GM21786 (cell line): ENCODE measurements around the gene GRN.

Experiments
- ATAC-seq: cut with Tn5 transposase; IDR thresholded peaks from one replicate; pipeline ENCODE4 v1.9.1; 2021; ENCODE audit not compliant: unreplicated experiment

GRN gene

DNA sequence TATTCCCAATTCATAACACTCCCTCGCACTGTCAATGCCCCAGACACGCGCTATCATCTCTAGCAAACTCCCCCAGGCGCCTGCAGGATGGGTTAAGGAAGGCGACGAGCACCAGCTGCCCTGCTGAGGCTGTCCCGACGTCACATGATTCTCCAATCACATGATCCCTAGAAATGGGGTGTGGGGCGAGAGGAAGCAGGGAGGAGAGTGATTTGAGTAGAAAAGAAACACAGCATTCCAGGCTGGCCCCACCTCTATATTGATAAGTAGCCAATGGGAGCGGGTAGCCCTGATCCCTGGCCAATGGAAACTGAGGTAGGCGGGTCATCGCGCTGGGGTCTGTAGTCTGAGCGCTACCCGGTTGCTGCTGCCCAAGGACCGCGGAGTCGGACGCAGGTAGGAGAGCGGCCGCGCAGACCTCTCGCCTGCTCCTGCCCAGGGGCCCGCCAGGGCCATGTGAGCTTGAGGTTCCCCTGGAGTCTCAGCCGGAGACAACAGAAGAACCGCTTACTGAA, at the start of gene GRN:
Gene GRN (plus strand): TSS at position 364 of the 515 bp plus-strand sequence. CDS start 3,863 bp downstream, outside the sequence.
- ATAC-seq: peak; percentile 55

DNA sequence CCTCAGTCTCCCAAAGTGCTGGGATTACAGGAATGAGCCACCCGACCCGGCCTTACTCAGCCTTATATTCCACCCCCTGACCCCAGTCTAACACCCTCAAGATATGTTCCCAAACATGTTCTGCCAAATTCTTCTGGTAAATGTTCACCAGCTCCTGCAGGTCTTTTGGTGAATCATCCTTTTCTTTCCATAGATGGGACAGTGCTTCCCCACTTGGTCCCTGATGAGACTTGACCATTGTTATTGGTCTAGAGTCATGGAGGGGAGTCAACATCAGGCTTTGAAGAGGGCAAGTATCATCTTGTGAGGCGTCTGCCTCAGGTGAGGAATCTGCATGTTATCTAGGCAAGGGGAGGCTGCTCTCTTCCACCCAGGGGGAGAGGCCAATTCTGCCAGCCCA, 47.1 kb upstream of the GRN start:
- ATAC-seq: no peak

DNA sequence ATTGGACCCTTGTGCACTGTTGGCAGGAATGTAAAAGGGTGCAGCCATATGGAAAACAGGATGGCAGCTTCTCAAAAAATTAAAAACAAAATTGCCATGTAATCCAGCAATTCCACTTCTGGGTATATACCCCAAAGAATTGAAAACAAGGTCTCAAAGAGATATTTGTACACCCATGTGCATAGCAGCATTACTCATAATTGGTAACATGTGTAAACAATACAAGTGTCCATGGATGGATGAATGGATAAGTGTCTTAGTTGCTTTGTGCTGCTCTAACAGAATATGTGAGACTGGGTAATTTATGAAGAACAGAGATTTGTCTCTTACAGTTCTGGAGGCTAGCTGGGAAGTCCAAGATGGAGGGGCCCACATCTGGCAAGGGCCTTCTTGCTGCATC, 40.5 kb upstream of the GRN start:
- ATAC-seq: no peak

DNA sequence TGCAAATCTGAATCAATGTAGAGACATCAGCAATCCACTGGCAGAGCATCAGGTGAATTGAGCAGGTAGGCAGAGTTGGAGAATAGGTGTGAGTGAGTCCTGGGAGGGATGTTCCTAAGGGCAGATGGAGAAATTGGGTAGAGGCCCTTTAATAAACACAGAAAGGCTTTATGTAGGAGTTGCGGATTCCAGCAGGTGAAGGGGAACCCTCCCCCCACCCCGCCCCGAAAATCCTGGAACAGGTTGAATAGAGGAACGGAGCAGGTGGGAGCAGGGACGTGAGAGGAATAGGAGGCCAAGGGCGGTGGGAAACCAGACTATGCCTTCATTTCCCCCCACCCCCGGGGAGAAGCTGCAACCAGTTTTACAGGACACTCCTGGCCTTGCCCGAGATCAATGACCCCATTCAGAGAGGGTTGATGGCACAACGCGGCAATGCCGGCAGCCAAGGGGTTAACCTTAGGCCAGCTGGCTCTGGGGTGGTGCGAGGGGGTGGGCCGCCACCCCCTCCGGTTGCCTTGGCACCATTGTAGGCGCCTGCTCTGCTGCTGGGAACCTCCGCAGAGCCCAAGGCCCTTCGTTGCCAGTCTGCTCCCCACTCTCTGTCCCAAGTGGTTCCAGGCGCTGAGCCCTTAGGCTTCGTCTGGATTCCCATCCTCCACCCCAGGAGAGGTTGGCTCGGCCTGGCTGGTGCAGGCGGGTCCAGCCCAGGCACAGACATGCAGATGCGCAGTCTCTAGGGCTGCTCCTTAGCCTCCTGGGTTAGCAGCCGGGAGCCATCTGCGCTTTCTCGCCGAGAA, 37.5 kb upstream of the GRN start:
- ATAC-seq: no peak

DNA sequence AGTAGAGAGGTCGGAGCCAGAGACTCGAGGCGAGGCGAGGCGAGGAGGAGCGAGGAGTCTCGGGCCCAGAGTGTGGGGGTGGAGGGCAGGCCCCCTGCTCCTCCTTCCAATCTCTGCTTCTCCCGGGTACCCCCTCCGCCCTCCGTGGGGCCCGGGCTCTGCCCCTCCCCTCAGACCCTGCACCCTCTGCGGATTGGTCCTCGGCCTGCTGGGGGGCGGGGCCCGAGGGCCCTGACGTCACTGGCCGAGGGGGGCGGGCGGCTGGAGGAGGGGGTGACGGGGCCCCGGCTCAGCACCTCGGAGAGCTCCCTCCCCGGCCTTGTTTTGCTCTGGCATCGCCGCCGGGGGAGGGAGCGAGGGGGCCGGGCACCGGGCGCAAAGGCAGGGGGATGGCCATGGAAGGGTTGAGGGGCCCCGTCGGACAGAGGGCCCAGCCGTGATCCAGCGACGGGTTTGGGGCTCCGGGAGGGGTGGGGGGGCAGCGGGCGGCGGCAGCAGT, 36.7 kb upstream of the GRN start, which contains the start of gene RUNDC3A:
Gene RUNDC3A (plus strand): TSS at position 282 of the 499 bp plus-strand sequence. CDS start 232 bp downstream, outside the sequence.
- no peak for ATAC-seq

DNA sequence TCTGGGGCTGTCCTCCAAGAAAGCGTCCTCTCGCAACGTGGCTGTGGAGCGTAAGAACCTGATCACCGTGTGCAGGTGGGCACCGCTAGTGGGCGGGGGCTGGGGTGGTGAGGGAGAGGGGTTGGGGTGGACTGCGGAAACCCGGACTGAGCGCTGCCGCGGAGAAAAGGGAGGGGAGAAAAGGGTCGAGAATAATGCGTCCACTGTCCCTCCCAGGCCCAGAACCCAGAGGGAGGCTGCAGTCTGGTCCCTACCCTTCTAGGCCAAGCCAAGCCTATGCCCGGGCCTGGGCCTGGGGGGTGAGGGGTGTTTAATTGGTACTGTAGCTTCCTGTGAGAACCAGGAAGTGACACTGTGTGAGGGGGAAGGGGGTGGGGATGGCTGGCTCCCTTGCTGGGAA, 36.2 kb upstream of the GRN start:
- ATAC-seq: no peak

DNA sequence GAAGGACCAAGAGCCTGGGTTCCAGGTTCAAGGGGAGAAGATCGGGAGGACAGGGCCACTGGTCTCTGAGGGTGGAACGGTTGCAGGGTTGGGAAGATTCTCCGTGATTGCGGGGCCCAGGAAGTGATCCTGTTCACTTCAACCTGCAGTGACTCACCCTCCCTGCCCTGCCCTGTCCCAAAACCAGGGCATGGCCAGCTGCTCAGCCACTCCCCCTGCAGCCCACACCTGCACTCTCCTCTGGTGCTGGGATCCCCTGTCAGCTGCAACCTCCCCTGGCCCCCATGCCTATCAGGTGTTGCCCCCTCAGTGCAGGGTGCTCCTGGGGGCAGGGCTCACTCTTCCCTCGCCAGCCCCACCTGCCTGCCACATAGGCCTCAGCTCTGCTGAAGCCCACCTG, 35.6 kb upstream of the GRN start:
- ATAC-seq: no peak

DNA sequence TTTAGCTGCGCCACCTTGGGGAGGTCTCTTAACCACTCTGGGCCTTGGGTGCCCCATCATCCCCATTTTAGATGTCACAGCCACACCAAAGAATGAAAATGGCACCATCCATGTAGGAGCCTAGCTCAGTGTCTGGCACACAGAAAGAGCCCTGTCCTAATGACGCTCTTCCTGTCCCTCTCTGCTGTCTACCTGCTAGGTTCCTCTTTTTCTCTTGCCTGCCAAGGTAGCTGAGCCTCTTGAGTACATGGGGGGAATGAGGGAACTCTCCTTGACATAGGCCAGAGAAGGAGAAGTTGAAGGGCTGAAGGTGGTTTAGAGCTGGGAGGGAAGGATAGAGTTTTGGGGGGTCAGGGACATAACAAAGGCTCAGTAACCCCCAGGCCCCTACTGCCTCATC, 34.9 kb upstream of the GRN start:
- ATAC-seq: no peak

DNA sequence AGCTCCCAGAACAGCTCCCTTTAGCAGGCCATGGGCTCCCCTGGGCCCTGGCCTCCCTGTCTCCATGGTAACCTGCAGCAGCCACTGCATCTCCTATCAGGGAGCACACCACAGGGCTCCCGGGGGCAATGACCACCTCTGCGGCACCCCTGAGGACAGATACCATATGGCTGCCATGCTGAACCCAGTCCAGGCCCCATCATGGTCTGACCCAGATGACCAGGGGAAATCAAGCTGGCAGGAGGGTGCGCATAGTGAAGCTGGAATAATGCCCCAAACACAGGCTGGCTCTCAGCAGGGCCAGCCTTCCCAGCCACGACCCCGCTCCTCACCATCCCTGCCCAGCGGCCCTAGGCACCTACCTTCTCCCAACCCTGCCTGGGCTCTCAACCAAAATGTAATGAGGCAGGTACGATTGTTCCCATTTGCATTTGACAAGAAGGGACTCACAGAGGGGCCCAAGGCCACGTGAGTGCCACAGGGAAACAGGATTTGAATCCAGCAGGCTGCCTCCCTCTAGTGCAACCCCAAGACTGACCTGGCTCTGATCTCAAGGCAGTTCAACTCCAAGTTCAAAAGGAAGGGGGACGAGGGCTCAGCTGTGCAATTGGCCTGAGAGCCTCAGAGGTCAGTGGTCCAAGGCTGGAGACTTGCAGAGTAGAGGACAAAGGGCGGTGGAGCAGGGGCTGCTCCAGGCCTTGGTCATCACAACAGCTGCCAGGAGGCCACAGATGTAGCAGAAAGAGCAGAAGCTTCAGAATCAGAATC, 34.3 kb upstream of the GRN start:
- no peak for ATAC-seq

DNA sequence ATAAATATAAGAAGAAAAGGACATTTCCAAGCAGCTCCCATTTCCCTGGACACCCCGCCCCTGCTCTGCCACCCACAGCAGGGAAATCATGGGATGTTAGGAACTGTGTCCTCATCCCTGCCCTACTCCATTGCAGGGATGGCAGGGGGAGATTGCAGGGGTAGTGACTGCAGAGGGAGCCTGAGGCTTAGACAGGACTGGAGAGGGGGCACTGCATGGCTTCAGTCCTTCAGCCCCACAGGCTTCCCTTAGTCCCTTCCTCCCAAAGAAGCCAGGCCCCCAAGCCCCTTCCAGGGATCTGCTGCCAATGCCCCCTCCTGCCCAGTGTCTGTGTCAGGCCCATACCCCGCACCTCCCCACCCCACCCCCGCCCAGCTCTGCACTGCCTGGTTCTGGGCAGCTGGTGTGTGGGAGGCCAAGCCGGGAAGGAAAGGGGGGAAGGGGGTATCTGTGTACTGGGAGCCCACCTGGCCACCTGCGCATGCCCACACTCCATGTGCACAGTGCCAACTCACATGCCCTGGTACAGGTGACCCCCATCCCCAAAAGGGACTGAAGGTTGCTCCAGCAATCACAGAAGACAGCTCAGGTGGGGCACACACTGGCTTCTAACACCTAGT, 33.4 kb upstream of the GRN start:
- no peak for ATAC-seq

DNA sequence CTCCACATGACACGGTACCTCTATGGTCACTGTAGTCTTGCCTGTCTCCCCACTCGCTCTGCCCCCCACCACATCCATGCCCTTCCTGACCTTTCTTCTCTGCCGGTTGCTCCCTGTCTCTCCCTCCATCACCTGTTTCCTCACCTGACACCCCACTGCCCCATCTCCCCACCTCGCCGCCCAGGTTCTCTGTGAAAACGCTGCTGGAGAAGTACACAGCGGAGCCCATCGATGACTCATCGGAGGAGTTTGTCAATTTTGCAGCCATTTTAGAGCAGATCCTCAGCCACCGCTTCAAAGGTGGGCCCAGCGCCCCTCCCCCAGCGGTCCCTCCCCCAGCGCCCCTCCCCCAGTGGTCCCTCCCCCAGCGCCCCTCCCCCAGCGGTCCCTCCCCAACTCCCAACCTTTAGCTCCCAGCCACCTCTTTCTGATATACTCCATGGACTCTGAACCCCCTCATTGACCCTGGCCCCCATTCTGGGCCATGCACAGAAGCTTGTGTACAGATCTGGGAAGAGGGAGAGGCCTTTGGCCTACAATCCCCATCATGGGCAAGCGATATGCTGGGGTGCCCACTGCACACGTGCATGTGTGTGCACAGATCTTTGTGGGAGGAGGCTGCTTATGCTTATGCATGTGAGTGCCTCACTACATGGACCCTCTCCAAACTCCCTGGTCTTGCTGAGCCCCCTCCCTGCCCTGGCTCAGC, 32.6 kb upstream of the GRN start:
- ATAC-seq: no peak

DNA sequence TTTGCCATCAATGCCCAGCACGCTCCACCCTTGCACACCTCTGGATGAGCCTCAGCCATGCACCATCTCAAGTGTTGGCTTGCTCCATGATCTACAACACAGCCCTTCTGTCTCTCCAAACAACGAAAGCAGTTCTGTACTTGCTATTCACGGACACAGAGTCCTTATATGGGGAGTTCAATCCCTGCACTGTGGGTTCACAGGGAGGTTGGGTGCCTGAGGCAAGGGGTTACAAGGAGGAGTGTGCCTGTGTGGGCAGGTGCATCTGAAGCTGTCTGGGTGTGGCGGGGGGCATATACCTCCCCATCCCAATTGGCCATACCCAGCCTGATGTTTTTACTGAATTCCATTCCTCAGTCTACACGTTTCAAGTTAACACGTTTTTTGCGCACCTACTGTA, 31.1 kb upstream of the GRN start:
- no peak for ATAC-seq

DNA sequence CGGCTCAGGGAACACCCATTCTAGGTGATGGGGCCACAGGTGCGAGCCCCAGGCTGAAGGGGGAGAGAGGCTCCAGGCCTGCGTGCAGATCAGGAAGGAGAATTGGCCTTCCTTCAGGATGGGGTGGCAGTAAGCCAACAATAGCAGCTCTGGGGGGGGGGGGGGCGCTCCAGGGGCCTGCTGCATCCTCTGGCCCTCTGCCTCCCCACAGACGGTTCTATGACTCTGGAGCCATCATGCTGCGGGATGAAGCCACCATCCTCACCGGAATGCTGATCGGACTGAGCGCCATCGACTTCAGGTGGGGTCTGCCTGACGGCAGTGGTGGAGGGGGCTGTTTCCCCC, 30.6 kb upstream of the GRN start:
- ATAC-seq: no peak

DNA sequence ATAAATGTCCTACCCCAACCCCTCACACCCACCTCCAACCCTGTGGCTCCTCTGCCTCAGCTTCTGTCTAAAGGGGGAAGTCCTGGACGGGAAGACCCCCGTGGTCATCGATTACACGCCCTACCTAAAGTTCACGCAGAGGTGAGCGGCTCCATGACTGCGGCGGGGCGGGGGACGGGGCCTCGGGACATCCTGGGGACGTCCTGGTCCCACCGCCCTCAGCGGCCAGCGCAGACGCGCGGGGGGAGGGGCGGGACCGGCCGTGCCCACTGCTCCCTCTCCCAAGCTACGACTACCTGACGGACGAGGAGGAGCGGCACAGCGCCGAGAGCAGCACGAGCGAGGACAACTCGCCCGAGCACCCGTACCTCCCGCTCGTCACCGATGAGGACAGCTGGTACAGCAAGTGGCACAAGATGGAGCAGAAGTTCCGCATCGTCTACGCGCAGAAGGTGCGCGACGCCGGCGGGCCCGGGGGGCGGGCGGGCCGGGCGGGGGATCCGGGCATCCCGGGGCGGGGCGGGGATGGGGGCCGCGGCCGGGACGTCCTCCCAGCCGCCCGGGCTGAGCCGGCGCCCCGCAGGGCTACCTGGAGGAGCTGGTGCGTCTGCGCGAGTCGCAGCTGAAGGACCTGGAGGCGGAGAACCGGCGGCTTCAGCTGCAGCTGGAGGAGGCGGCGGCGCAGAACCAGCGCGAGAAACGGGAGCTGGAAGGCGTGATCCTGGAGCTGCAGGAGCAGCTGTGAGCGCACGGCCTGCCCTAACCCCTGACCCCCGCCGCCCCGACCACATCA, 30.0 kb upstream of the GRN start:
- ATAC-seq: no peak

DNA sequence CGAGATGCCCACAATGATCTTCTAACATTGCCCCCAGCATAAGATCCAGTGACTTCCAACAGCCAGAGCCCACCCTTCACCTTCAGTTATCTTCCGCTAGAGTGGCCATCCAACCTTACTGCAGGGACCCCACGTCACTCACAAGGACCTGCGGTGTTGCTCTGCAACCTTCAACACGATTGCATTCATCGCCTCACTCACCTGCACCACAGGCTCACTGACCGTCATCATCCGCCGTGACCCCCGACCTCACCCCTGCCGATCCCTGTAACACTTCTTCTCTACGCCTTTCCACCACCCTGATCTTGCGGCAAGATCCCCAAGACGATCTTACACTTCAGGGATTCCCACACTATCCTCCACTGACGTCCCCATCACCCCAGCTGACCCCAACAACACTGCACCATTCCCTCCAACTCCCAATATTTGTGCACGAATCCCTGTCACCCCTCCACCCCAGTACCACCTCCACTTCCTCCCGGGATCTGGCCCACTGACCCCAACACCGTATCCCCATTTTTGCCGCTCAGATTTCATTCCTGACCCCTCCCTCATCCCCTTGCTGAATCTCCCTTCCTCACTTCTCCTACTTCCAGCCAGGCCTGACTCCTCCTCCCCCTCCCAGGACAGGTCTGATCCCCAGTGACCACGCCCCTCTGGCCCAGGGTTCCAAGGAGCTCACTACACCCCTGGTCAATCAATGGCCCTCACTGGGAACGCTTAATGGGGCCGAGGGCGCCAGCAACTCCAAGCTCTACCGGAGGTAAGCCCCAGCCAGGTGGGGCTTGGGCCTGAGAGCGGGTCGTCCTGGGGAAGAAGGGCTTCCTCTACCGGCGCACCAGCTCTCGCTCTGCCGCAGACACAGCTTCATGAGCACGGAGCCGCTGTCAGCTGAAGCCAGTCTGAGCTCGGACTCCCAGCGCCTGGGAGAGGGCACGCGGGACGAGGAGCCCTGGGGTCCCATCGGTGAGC, 29.1 kb upstream of the GRN start:
- no peak for ATAC-seq

DNA sequence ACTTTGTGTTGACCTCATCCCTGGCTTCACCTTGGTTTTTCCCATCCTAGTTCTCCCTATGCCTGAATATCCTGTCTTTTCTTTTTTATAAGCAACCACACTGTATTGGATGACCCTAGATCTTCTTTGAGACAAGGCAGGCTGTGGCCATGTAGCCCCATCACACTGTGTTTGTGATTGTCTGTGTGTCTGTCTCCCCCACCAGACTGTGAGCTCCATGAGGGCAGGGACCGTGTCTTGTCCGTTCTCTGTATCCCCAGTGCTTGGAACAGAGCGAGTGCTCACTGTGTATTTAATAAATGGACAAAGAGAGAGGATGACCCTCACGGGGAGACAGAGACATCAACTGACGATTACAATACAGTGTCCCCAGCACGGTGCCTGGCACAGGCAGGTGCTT, 27.6 kb upstream of the GRN start:
- no peak for ATAC-seq

DNA sequence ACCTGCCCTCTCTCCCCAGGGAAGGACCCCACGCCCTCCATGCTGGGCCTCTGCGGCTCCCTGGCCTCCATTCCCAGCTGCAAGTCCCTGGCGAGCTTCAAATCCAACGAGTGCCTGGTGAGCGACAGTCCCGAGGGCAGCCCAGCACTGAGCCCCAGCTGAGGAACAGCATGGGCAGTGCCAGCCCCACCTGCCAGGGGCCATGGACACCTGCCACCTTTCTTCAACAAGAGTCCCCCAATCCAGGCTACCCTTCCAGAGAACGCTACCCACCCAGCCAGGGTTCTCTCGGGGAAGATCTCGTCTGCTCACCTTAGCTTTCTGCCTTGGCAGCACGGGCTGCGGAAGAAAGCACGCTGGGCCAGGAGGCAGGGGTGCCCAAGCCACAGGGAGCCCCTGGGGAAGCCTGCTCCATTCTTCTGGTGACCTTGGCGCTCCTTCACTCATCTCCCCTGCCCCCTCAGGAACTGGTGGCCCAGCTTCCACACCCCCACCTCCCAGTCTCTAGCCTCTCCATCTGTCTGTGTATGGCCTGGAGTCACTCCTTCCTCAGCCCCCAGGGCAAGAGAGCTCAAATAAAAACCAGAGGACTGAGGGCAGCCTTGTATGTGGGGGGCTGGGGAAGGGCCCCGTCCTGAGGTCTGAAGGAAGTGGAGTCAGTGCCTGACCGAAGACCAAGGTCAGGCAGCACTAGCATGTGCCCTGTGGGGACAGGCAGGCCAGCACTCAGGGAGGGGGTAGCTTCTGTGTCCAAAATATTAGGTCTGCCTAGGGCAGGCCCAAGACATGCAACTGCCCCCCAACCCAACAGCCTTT, 26.8 kb upstream of the GRN start:
- no peak for ATAC-seq

DNA sequence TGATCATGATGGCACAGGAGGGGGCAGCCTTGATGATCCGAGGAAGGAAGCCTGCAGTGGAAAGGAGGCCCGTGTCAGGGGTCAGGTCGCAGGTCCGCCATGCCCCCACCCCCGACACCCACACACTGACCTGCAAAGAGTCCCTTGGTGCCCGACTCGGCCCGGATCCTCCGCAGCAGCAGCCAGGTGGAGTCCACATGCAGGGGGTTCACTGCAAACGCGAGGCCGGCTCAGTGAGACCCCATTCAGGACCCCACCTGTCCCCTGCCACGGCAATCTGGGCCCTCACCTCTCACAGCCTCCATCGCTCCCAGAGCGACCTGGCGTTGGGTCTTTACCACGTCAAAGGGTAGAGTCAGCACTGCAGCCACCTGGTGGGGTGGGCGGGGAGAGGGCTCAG, 25.0 kb upstream of the GRN start:
- ATAC-seq: no peak
